ENCODE data around the gene DYNLT4. TPM values are rescaled to one million over a fixed set of nuclear protein-coding genes. Genes with fewer than 3 reads are reported as not detected.

The DYNLT4 gene
- polyA plus RNA-seq, 4 donors, result 0.46 to 0.75 TPM; not detected in 2

- Histone ChIP-seq H3K4me3 (ENCODE audit: low read depth in 1 of 3, low read length in 3 of 3) (no peak overlapping the region), H3K4me1 (ENCODE audit: control insufficient read depth in 3 of 3, insufficient read depth in 2 of 3, low read depth in 1 of 3, low read length in 2 of 3) (peaks cover 0 to 4% (median 0%) of the 10 kb centered on the region in 3 donors), H3K27me3 (ENCODE audit: control insufficient read depth in 3 of 3, insufficient read depth in 3 of 3, low read length in 3 of 3) (no peaks in the 10 kb centered on the region), H3K27ac (ENCODE audit: low read depth in 1 of 3, low read length in 2 of 3) (peak overlapping the region in 1 of 3 donors; percentile 26), H3K9me3 (ENCODE audit: control insufficient read depth in 2 of 2, insufficient read depth in 1 of 2, low read depth in 1 of 2, low read length in 1 of 2) (no peaks in the 10 kb centered on the region), H3K36me3 (ENCODE audit: control insufficient read depth in 3 of 3, insufficient read depth in 2 of 3, low read depth in 1 of 3, low read length in 3 of 3) (peaks cover 0 to 2% (median 0%) of the 10 kb centered on the region in 3 donors)
- FAIRE-seq (no peak), DNase-seq (peak in 1 of 2 donors; percentile 56)
- WGBS, 3 donors, result 23 to 56% (median 47%) methylated on average over 6 to 7 of the region's 7 CpGs
These were observed 16.0 kb downstream of the DYNLT4 start for GRCh38 chr1:44790968-44791801.

- Histone ChIP-seq H3K4me3 (ENCODE audit: low read depth in 1 of 3, low read length in 3 of 3) (no peak within 1 kb of the TSS), H3K27me3 (ENCODE audit: control insufficient read depth in 3 of 3, insufficient read depth in 3 of 3, low read length in 3 of 3) (no peaks in the 10 kb centered on the region), H3K4me1 (ENCODE audit: control insufficient read depth in 3 of 3, insufficient read depth in 2 of 3, low read depth in 1 of 3, low read length in 2 of 3) (peaks cover 0 to 28% (median 2%) of the 10 kb centered on the region in 3 donors), H3K9me3 (ENCODE audit: control insufficient read depth in 2 of 2, insufficient read depth in 1 of 2, low read depth in 1 of 2, low read length in 1 of 2) (no peaks in the 10 kb centered on the region), H3K36me3 (ENCODE audit: control insufficient read depth in 3 of 3, insufficient read depth in 2 of 3, low read depth in 1 of 3, low read length in 3 of 3) (peaks cover 0 to 2% (median 0%) of the 10 kb centered on the region in 3 donors), H3K27ac (ENCODE audit: low read depth in 1 of 3, low read length in 2 of 3) (no peak within 1 kb of the TSS)
- DNase-seq (no peak), FAIRE-seq (no peak)
- WGBS, 3 donors, result 75 to 80% (median 79%) methylated on average over 9 of the region's 9 CpGs
These were observed 18.9 kb downstream of the DYNLT4 start, which contains the start of gene BEST4 for GRCh38 chr1:44788120-44788860. Gene BEST4 (minus strand): TSS chr1:44788170. CDS start chr1:44787705, 465 bp downstream.

GRCh38 chr1:44787506-44787905 lies 19.6 kb downstream of the DYNLT4 start:
- Histone ChIP-seq H3K4me1 (ENCODE audit: control insufficient read depth in 3 of 3, insufficient read depth in 2 of 3, low read depth in 1 of 3, low read length in 2 of 3) (peaks cover 0 to 28% (median 2%) of the 10 kb centered on the region in 3 donors), H3K4me3 (ENCODE audit: low read depth in 1 of 3, low read length in 3 of 3) (no peak overlapping the region), H3K27me3 (ENCODE audit: control insufficient read depth in 3 of 3, insufficient read depth in 3 of 3, low read length in 3 of 3) (no peaks in the 10 kb centered on the region), H3K36me3 (ENCODE audit: control insufficient read depth in 3 of 3, insufficient read depth in 2 of 3, low read depth in 1 of 3, low read length in 3 of 3) (peaks cover 0 to 5% (median 0%) of the 10 kb centered on the region in 3 donors), H3K27ac (ENCODE audit: low read depth in 1 of 3, low read length in 2 of 3) (no peak overlapping the region), H3K9me3 (ENCODE audit: control insufficient read depth in 2 of 2, insufficient read depth in 1 of 2, low read depth in 1 of 2, low read length in 1 of 2) (no peaks in the 10 kb centered on the region)
- no peak for DNase-seq
- FAIRE-seq, result no peak
- WGBS, 3 donors, result 93 to 96% (median 94%) methylated on average over 10 of the region's 10 CpGs

DNA sequence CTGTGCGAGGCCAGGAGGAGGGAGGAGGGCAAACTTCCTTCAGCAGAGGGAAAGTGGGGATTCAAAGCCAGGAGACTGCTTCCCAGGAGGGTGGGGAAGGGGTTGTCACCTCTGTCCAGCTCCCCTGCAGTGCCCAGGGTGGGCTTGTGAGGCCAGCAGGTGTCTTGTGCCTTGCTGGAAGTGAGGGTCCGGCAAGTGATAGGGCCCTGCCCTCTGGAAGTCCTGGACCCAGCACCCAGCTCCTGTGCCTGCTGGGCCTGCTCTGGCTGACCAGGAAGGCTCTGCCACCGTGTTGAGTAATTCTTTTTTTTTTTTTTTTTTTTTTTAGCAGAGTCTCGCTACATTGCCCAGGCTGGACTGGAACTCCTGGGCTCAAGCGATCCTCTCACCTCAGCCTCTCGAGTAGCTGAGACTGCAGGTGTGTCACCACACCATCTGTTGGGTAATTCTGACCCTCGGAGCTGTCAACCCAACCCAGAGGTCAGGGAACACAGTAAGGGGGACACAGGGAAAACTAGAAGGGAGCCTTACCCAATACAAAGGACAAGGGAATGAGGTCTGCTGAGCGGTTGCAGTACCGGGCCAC lies 20.2 kb downstream of the DYNLT4 start:
- FAIRE-seq, result no peak
- Histone ChIP-seq H3K27ac (ENCODE audit: low read depth in 1 of 3, low read length in 2 of 3) (peak overlapping the region; percentile 10 to 56 (median 34)), H3K36me3 (ENCODE audit: control insufficient read depth in 3 of 3, insufficient read depth in 2 of 3, low read depth in 1 of 3, low read length in 3 of 3) (peaks cover 0 to 5% (median 0%) of the 10 kb centered on the region in 3 donors), H3K27me3 (ENCODE audit: control insufficient read depth in 3 of 3, insufficient read depth in 3 of 3, low read length in 3 of 3) (no peaks in the 10 kb centered on the region), H3K9me3 (ENCODE audit: control insufficient read depth in 2 of 2, insufficient read depth in 1 of 2, low read depth in 1 of 2, low read length in 1 of 2) (no peaks in the 10 kb centered on the region), H3K4me3 (ENCODE audit: low read depth in 1 of 3, low read length in 3 of 3) (no peak overlapping the region), H3K4me1 (ENCODE audit: control insufficient read depth in 3 of 3, insufficient read depth in 2 of 3, low read depth in 1 of 3, low read length in 2 of 3) (peaks cover 0 to 28% (median 2%) of the 10 kb centered on the region in 3 donors)
- DNase-seq, result peak in 1 of 2 donors; percentile 3
- 75 to 86% (median 80%) methylated on average over 9 of the region's 9 CpGs for WGBS, 3 donors

DNA sequence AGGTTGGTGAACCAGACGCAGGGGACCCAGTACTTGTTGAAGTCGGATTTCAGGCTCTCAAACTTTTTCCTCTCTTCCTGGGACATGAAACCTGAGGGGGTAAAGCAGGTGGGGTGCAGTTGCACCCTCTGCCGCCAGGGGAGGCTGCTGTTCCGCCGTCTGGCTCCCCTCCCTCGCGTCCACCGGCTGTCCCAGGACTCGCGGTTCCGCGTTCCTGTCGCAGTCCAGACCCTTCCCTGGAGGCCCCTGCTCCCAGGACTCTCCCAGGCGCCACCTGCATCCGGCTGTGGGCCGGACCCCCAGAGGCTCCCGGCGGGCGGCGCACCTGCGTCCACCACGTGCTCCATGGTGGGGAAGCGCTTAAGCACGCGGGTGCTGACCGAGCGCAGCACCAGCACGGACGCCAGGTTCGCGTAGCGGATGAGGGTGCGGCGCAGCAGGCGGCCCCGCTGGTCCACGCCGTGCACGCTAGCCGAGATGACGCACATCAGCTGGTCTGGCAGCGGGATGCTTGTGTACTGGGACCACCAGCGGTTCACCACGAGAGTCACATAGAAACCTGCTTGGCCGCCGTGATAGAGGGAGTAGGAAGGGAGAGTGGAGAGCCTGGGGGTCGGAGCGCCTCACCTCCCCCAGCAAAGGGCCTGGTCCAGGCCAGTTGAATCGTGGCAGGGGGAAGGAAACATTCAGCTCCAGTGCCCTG lies 20.9 kb downstream of the DYNLT4 start:
- peaks cover 0 to 6% (median 0%) of the 10 kb centered on the region in 3 donors for H3K36me3 ChIP-seq (ENCODE audit: control insufficient read depth in 3 of 3, insufficient read depth in 2 of 3, low read depth in 1 of 3, low read length in 3 of 3)
- H3K9me3 ChIP-seq (ENCODE audit: control insufficient read depth in 2 of 2, insufficient read depth in 1 of 2, low read depth in 1 of 2, low read length in 1 of 2), result no peaks in the 10 kb centered on the region
- H3K4me3 ChIP-seq (ENCODE audit: low read depth in 1 of 3, low read length in 3 of 3), result peak overlapping the region in 2 of 3 donors; percentile 44 to 46
- H3K4me1 ChIP-seq (ENCODE audit: control insufficient read depth in 3 of 3, insufficient read depth in 2 of 3, low read depth in 1 of 3, low read length in 2 of 3), result peaks cover 0 to 28% (median 2%) of the 10 kb centered on the region in 3 donors
- no peaks in the 10 kb centered on the region for H3K27me3 ChIP-seq (ENCODE audit: control insufficient read depth in 3 of 3, insufficient read depth in 3 of 3, low read length in 3 of 3)
- peak; percentile 68 to 91 for DNase-seq
- peak overlapping the region; percentile 10 to 56 (median 34) for H3K27ac ChIP-seq (ENCODE audit: low read depth in 1 of 3, low read length in 2 of 3)
- FAIRE-seq, result no peak
- 6 to 7% (median 7%) methylated on average over 39 to 49 of the region's 49 CpGs for WGBS, 3 donors

DNA sequence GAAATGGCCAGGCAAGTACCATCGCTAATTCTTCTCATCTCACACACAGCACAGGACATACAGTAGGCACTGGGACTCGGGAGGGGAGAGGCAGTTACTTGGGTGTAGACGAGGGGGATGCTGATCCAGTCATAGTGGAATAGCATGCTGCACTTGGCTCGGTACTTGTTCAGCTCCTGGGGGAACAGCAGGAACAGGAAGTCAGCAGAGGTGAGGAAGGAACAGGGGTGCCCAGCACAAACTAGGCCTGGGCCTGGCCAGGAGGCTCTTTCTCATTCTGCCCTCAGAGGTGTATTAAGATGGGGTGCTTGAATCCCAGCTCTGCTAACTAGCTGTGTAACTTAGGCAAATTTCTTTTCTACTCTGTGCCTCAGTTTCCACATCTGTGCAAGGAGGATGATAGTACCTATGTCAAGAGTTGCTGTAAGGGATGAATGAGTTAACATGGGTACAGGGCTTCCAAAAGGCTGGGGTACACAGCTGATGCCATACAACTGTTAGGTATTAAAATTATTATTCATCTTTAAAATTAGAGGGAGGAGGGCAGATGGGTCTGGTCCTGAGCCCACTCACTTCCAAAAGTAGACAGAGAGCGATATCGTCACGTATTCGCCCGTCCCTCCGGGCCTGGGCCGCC lies 21.5 kb downstream of the DYNLT4 start:
- 31 to 37% (median 36%) methylated on average over 11 of the region's 11 CpGs for WGBS, 3 donors
- Histone ChIP-seq H3K36me3 (ENCODE audit: control insufficient read depth in 3 of 3, insufficient read depth in 2 of 3, low read depth in 1 of 3, low read length in 3 of 3) (peaks cover 0 to 12% (median 0%) of the 10 kb centered on the region in 3 donors), H3K9me3 (ENCODE audit: control insufficient read depth in 2 of 2, insufficient read depth in 1 of 2, low read depth in 1 of 2, low read length in 1 of 2) (no peaks in the 10 kb centered on the region), H3K27me3 (ENCODE audit: control insufficient read depth in 3 of 3, insufficient read depth in 3 of 3, low read length in 3 of 3) (no peaks in the 10 kb centered on the region), H3K27ac (ENCODE audit: low read depth in 1 of 3, low read length in 2 of 3) (peak overlapping the region in 1 of 3 donors; percentile 10), H3K4me3 (ENCODE audit: low read depth in 1 of 3, low read length in 3 of 3) (peak overlapping the region in 2 of 3 donors; percentile 44 to 46), H3K4me1 (ENCODE audit: control insufficient read depth in 3 of 3, insufficient read depth in 2 of 3, low read depth in 1 of 3, low read length in 2 of 3) (peaks cover 0 to 28% (median 2%) of the 10 kb centered on the region in 3 donors)
- FAIRE-seq (no peak), DNase-seq (no peak)

DNA sequence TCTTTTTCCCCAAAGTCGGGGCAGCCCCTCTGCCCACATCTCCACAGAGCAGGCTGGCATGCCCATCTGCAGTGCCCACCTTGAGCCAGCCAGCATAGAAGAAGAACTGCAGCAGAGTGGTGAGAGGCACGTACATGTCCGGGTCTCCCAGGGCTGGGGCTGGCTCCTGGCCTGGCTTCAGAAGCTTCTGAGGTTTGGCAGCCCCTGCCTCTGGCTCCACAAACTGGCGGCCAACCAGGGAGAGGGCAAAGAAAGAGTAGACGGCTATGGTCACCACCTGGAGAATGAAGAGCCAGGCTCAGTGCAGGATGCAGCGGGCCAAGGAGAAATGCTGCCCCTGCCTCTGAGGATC lies 22.1 kb downstream of the DYNLT4 start:
- no peak overlapping the region for H3K4me3 ChIP-seq (ENCODE audit: low read depth in 1 of 3, low read length in 3 of 3)
- peaks cover 0 to 28% (median 2%) of the 10 kb centered on the region in 3 donors for H3K4me1 ChIP-seq (ENCODE audit: control insufficient read depth in 3 of 3, insufficient read depth in 2 of 3, low read depth in 1 of 3, low read length in 2 of 3)
- no peaks in the 10 kb centered on the region for H3K9me3 ChIP-seq (ENCODE audit: control insufficient read depth in 2 of 2, insufficient read depth in 1 of 2, low read depth in 1 of 2, low read length in 1 of 2)
- no peak for DNase-seq
- no peaks in the 10 kb centered on the region for H3K27me3 ChIP-seq (ENCODE audit: control insufficient read depth in 3 of 3, insufficient read depth in 3 of 3, low read length in 3 of 3)
- 71 to 84% (median 75%) methylated on average over 6 of the region's 6 CpGs for WGBS, 3 donors
- no peak for FAIRE-seq
- H3K36me3 ChIP-seq (ENCODE audit: control insufficient read depth in 3 of 3, insufficient read depth in 2 of 3, low read depth in 1 of 3, low read length in 3 of 3), result peaks cover 0 to 16% (median 0%) of the 10 kb centered on the region in 3 donors
- no peak overlapping the region for H3K27ac ChIP-seq (ENCODE audit: low read depth in 1 of 3, low read length in 2 of 3)

Data from small intestine (tissue), 7 donors.